ENCODE data around the gene FZR1. TPM values are rescaled to one million over a fixed set of nuclear protein-coding genes. Genes with fewer than 3 reads are reported as not detected.

The FZR1 gene
- total and polyA plus RNA-seq, 2 of the 4 experiments (the other 2 are of a cell fraction), result 21.5 to 47.8 TPM

DNA sequence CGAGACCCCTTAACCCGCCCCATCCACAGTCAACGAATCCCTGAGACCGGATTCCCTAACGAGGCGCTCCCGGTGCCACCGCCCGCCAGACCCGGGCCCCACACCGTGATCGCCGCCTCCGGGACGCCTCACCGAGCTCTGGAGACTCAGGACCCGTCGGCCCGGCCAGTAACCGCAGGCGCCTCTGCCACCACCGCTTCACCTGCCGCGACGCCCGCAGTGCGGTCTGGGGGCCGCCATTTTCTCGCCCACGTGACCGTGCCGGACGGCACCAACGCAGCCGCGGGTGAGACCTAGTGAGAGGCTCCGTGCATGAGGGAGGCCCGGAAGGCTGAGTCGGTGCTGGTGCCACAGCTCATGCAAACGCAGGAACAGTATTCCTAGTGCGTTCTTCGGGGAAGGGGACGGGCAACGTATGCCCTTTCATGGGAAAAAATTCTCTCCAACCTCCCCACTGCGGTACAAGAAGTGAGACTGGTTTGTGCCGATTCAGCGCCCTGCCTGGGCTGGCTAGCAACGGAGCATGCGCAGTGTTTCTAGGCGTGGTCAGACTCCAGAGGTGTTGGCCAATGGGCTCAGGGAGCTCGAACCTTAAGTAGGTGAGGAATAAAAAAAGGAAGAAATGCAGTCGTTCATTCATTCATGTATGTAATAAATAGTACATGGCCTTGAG is 5.5 kb upstream of the FZR1 start, which contains the start of gene DOHH (continued):
- TF ChIP-seq, protein P1, sequence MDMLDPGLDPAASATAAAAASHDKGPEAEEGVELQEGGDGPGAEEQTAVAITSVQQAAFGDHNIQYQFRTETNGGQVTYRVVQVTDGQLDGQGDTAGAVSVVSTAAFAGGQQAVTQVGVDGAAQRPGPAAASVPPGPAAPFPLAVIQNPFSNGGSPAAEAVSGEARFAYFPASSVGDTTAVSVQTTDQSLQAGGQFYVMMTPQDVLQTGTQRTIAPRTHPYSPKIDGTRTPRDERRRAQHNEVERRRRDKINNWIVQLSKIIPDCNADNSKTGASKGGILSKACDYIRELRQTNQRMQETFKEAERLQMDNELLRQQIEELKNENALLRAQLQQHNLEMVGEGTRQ (IDR thresholded peaks at IDR 0.05; ENCODE audit: low read depth, low read length), result peak; percentile 97
- peak; percentile 75 for TF ChIP-seq RFX5 (IDR thresholded peaks at IDR 0.05; ENCODE audit: low read depth, low read length)
- TF ChIP-seq FOS (IDR thresholded peaks at IDR 0.05; ENCODE audit: low read depth, low read length), result no peak
- TF ChIP-seq CHD1 (IDR thresholded peaks at IDR 0.05; ENCODE audit: low read depth, low read length), result peak; percentile 99; the same call in 1 of the 2 replicates
- TF ChIP-seq RCOR1 (IDR thresholded peaks at IDR 0.05; ENCODE audit: insufficient replicate concordance, low read length), result no peak
- TF ChIP-seq MAZ (IDR thresholded peaks at IDR 0.05; ENCODE audit: borderline replicate concordance, low read depth, low read length), result no peak
- peak; percentile 60 for TF ChIP-seq CEBPB (IDR thresholded peaks at IDR 0.05; ENCODE audit: low read depth, low read length)
- peak; percentile 73 for TF ChIP-seq MAFK (IDR thresholded peaks at IDR 0.05; ENCODE audit: low read depth, low read length)

Data from IMR-90 (cell line).